ENCODE measurements around the gene WASL.
"Not testable (repeated sequence)": the region's sequence is repeated elsewhere in the genome, so short reads cannot be mapped to it uniquely, and the experiment has no call there.

WASL gene

GRCh38 chr7:123748734-123749536 is at the start of gene WASL:
WASL (minus strand) TSS chr7:123749003; CDS start chr7:123748734, 269 bp downstream.
- peak; percentile 84 for DNase-seq (ENCODE audit: low spot score)

GRCh38 chr7:123797673-123798531 is 49.1 kb upstream of the WASL start:
- DNase-seq (ENCODE audit: low spot score) = peak; percentile 29

- DNase-seq (ENCODE audit: low spot score) = no peak
Measured at GRCh38 chr7:123796568-123796967, 47.8 kb upstream of the WASL start.

GRCh38 chr7:123795917-123796316 is 47.1 kb upstream of the WASL start:
- no peak for DNase-seq (ENCODE audit: low spot score)

GRCh38 chr7:123795116-123795515 is 46.3 kb upstream of the WASL start:
- not testable (repeated sequence) for DNase-seq (ENCODE audit: low spot score)

GRCh38 chr7:123792547-123792946 is 43.7 kb upstream of the WASL start:
- DNase-seq (ENCODE audit: low spot score) = no peak

- no peak for DNase-seq (ENCODE audit: low spot score)
Measured at GRCh38 chr7:123791001-123791400, 42.2 kb upstream of the WASL start.

DNA sequence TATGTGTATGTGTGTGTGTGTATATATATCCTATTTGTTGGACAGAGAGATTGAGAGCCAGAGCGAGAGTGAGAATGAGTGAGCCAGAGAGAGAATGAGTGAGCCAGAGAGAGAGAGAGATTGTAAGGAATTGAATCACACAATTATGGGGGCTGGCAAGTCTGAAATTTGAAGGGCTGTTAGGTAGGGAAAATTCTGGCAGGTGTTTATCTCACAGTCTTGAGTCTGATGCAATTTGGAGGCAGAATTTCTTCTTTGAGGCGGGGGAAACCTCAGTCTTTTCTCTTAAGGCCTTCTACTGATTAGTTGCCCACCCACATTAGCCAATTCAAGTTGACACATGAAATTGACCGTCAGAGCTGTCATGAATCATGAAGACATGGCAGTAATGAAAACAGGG is 41.0 kb upstream of the WASL start:
- no peak for DNase-seq (ENCODE audit: low spot score)

GRCh38 chr7:123789206-123789784 is 40.5 kb upstream of the WASL start:
- DNase-seq (ENCODE audit: low spot score) = no peak

DNA sequence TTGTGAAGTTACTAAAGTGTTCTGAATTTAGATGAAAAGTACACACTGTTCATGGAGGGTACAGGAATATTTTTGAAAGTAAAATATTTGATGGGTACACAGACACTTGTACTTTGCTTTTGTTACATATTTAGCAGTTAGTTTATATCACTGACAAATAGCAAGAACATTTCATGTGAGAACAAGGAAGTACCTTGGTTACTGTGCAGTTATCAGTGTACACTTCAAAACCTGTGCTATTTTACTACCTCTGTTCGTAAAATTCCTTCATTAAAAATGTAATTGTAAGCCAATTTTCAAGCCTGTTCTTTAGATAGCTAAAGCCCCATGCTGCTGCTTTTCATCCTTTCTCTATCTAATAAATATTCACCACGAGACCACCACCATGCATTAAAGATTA is 39.8 kb upstream of the WASL start:
- DNase-seq (ENCODE audit: low spot score) = no peak

- no peak for DNase-seq (ENCODE audit: low spot score)
Measured at GRCh38 chr7:123787220-123788007, 38.6 kb upstream of the WASL start.

DNA sequence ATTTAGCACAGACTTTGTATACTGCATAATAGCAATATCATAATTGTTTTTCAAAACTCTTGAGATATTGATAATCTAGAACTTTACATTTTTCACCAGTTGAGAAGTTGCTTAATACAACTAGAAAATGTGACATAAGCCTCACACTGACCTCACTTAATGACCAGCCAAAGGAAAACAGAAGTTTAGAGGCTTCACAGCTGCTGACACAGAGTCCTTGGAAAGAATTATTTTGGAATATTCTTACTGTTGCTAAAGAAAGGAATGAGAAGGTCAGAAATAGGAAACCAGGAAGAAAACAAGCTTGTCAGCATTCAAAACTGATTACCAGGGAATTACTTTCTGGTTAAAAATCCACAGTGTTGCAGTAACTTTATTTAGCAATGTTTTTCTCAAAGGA is 35.5 kb upstream of the WASL start:
- DNase-seq (ENCODE audit: low spot score) = no peak

DNA sequence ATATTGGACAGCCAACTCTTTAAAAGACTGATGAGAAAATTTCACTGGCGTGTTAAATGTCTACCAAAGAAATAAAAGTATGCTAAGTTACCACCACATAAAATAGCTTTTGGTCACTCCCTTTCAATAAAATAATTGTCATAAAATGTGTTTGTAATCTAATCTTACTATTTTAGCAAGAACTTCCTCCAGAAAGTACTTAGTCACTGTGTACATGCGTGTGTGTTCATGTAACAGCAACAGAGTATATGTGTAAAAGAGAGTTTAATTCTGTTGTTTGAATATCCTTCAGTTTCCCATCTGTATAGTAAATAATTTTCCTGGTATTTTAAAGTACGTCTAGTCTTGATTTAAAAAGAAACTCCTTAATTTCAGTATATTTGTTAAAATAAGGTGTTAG is 35.0 kb upstream of the WASL start:
- DNase-seq (ENCODE audit: low spot score) = no peak

GRCh38 chr7:123782071-123782798 is 33.4 kb upstream of the WASL start:
- no peak for DNase-seq (ENCODE audit: low spot score)

DNA sequence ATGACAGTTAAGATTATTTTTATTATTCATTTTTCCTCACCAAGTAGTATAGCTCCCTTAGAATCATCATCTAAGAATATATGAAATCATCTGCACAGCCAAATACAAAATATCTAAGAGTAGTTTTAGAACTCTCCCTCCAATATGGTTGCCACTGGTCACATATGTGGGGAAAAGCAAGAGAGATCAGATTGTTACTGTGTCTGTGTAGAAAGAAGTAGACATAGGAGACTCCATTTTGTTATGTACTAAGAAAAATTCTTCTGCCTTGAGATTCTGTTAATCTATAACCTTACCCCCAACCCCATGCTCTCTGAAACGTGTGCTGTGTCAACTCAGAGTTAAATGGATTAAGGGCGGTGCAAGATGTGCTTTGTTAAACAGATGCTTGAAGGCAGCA is 31.7 kb upstream of the WASL start:
- DNase-seq (ENCODE audit: low spot score) = not testable (repeated sequence)

- no peak for DNase-seq (ENCODE audit: low spot score)
Measured at GRCh38 chr7:123774496-123774895, 25.7 kb upstream of the WASL start.

DNA sequence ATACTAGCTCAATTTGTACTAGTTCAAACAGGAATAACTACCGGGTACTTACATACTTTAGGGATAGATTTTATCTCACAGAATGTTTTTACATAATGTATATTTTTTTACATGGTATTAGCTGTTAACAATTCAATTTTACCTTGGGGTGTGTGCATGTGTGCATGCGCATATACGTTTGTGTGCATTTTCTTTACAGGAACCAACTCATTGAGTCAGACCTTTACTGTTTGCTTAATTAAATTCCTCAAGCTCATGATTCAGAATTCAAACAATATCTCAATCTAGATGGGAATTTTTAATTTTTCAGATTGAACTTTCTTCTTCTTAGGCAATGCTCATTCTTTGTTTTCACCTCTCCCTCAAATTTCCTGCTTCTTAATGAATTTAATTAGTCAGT is 24.7 kb upstream of the WASL start:
- no peak for DNase-seq (ENCODE audit: low spot score)

DNA sequence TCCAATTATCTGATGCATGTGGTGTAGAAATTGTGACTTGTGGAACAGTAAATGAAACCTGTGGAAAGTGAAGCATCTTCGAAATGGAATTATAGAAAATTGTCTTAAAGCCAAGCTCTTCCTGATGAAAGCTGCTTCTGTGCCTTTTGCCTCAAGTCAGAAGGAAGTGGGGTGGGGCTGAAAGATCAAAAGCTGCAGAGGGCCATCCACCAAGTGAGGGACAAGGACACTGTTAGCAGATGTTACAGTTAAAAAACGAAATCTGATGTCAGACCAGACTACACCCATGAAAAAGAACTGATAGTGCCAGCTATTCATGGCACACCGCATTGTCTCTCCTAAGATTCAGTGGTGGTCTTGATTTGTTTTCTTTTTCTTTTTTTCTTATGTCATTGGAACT is 23.8 kb upstream of the WASL start:
- no peak for DNase-seq (ENCODE audit: low spot score)

DNA sequence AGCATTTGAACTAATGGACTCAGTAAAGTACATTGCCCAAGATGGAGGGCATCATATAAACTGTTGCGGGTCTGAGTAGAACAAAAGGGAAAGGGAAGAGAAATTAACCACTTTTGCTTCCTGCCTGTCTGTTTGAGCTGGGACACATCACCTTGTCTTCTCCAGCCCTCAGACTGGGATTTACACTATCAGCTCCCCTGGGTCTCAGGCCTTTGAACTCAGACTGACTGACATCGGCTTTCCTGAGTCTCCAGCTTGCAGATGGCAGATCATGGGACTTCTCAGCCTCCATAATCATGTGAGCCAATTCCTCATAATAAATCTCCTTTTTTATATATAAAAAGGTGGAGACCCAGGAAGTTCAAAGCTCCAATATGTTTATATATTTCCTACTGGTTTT is 23.0 kb upstream of the WASL start:
- no peak for DNase-seq (ENCODE audit: low spot score)

- no peak for DNase-seq (ENCODE audit: low spot score)
Measured at GRCh38 chr7:123771256-123771655, 22.5 kb upstream of the WASL start.

DNA sequence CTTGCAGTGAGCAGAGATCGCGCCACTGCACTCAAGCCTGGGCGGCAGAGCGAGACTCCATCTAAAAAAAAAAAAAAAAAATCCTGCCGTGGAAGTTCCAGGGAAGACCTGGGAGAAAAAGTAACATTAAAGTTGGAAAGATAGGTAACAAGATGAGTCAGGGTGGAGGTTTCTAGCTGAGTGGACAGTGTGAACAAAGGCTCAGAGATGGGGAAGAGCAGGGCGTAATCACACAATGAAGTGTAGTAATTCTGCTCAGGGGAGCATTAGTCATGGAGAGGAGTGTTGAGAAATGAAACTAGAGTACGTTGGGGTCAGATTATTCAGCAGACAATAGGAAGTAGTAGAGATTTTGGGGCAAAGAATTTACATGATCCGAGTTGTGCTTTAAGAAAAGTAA is 21.6 kb upstream of the WASL start:
- DNase-seq (ENCODE audit: low spot score) = no peak
